ENCODE measurements around the gene ACER3.

Gene ACER3

DNA sequence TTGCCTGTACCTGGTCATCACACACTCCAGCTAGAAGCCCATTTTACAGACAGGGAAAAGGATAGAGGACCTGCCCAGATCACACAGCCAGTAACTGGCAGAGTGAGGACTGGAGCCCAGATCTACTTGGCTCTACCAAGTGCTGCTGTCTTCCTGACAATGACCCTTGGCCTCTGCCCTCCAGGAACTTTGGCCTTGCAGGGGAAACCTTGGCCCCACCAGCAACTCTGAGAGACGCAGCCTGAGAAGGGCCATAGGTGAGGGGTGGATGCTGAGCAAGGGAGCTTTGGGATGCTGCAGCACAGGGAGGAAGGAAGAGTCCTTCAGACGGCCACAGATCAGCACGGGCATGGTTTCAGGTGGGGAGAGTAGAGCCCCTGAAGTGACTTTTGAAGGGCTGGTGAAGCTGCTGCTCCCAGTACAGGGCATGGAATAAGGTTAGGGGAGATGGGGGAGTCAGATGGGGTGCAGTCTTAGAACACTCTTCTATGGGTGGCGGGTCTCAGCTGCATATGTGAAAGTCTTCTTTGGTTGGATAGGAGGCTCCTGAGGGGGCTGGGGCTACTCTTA, 204.0 kb downstream of the ACER3 start:
- DNase-seq = no peak

DNA sequence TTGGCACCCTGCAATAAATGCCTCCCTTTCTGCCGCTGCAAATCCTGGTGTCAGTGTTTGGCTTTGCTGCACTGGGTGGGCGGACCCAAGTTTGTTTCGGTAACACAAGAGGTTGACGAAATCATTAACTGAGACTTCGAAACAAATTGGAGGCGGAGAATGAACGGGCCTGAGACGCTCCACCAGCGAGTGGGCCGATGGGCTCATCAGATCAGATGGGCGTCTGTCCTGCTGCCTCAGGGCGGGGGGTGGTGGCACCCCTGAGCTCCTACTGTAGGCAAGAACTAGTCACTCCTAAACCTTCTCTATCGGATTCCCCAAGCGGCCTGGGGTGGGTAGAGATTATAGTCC, 205.1 kb downstream of the ACER3 start:
- no peak for DNase-seq

DNA sequence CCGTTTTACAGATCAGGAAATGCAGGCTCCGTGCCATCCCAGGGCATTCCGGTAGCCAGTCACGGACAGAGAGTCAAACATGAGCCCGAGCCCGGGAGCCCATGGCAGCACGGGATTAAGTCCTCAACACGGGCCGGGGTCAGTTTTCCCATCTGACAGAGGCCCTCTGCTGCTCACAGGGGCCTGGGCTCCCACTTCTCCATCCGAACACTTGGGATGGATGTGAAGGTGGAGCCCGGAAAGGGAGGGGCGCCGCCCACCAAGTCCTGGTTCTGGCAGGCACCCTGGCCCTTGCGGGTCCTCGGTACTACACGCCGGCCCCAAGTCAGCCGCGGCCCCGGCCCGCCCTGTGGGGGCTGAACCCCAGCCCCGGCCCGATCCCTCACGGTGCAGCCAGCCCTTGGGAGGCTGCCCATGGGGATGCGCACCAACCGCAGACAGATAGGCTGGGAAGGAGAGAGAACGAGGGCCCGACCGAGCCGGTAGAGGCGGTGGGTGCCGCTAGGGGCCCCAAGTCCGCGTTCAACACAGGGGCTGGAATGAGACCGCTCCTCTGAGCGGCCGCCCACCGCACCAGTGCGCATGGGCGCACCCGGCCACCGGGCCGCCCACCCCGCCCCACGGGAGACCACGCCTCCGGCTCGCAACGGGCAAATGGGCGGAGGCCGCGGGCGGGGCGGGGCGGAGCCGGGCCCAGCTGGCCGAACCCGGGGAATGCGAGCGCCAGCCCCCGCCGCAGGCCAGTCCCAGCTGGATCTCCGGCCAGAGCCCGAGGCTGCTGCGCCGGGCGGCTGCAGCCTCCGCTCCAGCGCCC, 205.7 kb downstream of the ACER3 start, which contains the start of gene CAPN5:
Gene CAPN5 (plus strand): TSS at position 743 of the 814 bp plus-strand sequence. CDS start 17,916 bp downstream, outside the sequence.
- peak; percentile 79 for DNase-seq

DNA sequence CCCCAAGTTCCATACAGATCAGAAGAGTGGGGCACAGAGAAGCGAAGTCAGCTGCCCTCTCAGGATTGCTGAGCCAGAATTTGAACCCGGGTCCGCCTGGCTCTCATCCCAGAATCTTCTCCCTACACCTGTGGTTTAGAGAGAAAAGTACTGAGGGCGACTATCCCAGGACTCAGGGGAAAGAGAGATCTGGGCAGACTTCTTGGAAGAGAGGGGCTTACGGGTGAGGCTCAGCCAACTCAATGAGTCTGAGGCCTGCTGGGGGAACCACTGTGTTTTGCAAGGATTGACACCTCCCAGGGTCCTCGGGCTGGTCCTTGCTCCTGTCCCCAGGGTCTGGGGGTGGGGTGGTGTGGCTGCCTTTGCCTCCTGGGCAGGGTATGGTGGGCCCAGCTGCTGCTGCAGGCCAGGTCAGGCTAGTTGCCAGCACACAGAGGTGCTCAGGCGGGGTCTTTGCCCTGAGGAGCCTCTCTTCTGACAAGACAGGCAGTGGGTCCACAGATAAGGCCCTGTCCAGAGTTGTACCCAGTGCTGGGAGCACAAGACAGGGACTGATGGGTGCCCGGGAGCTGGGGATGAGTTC, 207.2 kb downstream of the ACER3 start:
- DNase-seq = no peak

DNA sequence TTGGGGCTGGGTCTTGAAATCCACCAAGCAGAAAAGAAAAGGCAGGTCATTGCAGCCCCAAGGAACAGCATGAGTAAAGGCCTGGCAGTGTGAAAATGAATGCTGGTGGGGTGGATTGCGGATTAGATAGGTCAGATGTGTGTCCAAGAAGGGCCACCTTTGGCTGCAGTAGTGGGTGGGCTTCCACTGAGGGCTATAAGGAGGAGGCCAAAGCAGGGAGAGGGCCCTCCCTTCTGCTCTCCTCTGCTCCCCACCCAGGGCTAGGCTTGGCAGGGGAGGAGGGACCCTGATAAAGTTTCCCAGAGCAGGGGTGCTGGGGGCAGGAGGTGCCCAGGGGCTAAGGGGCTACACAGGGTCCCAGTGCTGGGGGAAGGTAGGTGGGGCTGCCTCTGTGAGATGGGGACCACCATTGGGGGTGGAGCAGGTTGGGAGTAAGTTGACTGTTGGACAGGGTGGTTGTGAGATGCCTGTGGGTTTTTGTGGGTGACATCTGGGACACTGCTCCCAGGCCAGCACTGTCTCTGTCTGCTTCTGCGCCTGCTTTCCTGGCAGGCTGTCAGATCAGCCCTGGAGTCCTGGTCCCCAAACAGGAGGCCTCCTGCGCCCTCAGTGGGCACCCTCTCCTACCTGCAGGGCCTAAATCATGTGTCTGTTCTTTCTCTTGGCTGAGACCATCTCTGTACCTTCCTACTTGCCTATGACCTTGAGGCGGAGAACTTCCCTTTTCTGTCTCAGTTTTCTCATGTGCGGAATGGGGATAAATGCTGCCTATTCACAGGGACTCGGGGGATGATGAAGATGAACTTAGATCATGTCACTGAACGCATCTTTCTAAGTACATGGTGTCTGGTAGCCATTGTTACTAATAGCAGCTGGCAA, 208.0 kb downstream of the ACER3 start:
- no peak for DNase-seq

DNA sequence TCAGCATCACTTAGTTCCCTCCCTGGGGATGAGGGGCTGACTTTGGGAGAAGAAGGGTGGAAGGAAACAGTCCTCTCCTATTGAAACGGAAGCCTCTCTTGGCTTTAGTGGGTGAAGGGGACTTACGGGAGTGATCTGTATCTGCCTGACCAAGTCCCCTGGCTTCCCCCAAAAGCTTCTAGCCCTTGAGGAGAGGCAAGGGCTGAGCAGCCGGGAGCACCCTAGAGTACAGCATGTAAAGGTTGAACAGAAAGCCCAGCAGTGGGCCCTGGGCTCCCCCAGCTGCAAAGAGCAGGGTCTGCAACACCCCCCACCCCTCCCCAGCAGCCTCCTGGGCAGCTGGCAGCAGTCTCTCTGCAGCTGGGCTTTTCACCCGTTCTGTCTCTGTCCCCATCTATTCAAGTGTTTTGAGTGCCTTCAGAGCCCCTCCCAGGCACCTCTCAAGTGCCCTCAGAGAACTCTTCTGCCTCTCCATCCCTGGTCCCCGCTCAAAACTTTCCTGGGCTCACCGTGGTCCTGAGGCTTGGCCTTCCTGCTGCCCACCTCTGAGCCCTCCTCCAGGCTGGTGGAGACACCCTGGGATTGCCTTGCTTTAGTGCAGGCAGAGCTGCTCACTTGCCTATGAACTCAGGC, 208.7 kb downstream of the ACER3 start:
- no peak for DNase-seq

DNA sequence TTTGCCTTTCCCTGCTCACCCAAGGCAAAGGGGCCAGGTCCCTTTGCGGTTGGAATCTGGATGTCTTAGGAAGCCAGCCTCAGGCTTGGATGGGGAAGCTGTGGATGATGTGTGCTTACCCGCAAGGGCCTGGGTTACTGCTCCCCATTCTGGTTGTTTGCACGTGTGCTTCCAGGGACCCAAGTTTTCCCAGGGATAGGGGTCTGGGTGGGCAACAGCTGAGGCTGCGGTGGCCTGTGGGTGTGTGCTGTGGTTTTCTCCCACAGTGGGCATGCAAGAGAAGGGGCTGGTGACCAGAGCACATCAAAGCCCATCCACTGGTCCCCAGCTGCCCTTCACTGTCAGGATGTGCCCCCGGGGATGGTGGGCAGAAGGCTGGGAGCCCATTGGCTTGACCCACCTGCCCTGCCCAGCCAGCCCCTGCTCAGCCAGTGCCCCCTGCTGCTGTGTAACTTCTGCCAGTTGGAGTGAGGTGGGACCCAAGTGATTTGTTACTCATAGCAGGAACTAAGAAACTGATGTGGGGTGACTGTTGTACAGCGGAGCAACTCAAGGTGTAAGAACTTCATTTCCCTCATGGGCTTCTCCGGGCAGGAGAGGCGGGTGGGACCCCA, 209.4 kb downstream of the ACER3 start:
- no peak for DNase-seq

DNA sequence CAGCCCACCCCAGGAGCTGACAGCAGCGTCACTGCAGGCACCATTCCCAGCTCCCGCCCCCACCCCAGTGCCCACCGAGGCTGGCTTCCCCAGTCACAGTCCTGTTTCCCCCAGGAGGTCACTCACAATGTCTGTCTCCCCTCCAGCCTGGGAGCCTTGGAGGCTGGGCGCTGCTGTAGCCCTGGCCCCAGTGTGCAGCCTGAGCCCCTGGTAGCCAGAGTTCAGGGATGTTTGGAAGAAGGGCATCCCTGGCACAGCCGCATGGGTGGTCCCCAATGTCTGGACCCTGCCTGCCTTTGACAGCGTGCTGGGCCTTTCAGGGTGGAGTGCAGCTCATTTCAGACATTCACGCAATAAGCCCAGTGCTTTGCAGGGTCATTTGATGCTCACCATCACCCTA, 210.4 kb downstream of the ACER3 start:
- DNase-seq = no peak

DNA sequence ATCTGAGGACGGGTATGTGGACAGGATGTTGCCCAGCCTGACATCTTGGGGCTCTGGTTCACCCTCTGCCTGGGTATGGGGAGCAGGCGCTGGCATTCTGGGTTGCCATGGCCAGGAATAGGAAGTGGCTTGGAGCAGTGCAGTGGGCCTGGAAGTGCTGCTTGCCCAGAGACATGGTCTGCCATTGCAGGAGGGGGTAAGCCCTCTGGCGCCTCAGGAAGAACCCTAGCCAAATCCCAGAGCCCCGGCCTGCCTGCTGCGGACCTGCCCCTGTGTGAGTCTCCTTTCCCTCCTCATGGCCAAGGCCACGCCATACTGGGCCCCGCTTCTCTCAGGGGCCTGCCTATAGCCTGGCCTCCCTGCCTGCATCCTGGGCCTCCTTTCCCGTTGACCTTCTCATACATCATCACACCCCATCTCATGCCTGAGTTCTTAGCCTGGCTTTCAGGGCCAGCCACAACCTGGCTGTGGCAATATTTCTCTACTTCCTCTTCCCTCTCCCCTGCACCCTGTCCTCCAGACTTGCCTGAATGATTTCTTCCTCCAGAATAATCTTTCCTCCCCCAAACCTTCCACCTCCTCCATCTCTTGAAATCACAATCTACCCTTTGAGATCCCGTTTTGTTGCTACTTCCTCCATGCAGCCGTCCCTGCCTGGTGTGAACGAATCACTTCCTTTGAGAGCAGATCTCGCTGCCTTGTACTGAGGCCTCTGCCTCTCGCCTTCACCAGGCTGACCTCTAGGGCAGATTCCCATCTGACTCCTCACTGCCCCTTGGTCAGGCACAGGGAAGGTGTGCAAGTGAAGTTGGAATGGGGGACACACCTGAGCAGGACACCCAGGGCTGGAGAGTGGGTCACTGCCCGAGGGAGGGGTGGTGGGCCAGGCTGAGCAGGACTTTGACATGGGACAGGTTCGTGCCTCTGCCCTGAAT, 211.2 kb downstream of the ACER3 start:
- DNase-seq = no peak

DNA sequence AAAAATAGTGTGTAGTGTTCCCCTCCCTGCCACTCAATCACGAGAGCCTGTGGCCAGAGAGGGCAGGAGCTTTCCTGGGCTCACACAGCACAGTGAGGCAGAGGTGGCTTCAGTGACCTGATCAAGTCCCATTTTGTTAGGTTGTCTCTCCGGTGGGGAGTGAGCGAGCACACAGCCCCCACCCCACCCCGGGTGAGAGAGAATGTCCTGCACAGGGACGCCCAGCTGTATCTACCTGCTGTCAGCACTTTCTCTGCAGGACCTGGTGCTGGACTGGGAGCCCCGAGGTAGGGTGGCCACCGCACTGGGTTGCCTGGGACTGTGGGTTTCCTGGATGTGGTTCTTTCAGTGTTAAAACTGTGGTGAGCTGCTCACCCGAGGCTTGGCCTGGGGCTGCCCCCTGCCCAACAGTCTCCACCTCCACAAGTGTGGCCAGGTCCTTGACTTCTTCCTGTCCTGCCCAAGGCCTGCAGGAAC, 212.2 kb downstream of the ACER3 start:
- no peak for DNase-seq

DNA sequence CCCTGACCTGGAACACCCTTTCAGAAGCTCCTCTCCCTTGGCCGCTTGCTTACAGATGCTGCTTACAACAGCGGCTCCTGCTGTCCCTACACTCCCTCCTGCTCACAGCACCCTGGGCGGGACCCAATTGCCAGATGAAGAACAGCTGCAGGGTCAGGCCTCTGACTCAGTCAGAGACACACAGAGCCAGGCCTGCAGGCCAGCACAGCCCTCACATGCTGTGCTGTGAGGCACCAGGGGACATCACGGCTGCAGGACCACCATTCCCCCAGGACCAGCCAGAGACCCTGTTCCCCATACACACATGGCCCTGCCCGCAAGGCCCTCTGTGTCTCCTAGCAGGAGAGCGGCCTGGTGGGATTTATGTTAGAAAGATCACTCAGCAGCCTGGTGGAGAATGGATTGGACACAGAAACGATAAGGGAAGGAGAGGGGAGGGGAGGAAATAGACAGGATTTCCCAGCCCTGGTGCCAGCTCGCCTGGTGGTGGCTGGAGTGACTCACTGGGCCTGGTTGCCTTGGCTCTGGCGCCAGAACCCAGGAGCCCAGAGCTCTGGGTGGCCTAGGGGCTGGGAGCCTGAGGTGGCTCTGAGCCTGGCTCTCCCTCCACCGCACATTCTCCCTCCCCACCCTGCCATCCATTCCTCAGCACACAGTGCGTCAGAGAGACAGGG, 212.7 kb downstream of the ACER3 start:
- DNase-seq = no peak

DNA sequence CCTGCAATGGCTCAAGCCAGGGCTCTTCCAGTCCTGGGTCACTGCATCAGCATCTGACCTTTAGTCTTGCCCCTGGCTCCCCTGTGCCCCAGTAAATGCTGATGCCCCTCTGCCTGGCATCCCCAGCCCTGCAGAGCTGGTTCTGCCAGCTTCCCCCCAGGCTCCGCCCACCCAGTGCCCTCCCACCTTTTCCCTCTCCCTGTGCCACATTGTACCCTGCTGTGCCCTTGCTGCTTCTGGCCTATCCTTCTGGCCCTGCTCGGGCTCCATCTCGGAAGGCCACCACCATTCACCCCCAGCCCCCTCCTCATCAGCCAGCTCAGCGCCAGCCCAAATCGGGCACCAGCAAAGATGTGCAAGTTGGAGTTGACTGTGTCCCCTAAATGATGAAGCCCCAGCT, 213.5 kb downstream of the ACER3 start:
- no peak for DNase-seq

DNA sequence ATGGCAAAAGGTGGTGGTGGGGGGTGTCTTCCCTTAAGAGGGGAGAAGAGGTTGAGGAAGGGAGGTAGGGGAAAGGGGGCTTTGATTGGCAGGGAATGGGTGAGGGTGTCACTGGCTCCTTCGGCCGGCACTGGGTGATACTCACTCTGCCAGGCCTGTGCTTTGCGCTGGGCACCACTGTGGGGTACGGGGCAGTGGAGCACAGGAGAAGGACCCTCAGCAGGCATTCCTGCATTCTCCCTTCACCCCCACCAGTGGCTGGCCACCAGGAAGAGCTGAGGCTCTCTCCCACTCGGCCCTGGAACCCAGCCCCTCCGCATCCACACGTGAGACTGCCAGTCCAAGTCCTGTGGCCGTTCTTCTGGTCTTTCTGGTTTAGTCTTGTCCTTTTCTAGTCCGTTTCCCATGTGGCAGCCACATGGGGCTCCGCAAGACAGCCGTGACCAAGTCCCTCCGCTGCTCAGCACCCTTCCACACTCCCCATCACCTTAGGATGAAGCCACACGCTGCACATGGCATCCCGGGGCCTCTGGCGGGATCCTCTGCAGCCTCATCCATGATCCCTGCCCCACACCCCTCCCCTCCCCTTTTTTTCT, 214.0 kb downstream of the ACER3 start:
- DNase-seq = no peak

DNA sequence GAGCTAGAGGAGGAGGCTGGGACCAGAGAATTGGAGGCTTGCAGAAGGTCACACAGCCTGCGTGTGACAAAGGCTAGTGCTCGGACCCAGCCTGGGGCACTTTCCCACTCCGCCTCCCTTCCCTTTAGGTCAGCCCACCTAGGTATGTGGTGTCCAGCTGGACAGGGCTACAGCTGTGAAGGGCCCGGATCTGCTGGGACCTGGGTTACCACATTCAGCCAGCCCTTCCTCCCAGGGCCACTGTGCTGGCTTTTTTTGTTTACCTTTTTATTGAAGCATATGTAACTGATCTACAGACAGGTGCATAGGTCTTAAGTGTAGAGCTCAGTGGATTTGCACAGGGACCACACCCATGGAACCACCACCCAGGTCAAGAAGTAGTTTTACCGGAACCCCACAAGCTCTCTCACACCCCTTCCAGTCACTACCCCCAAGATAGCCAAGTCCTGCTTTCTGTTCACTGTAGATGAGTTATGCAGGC, 214.7 kb downstream of the ACER3 start:
- no peak for DNase-seq

Measured in effector CD4-positive, alpha-beta T cell (primary cell).